Activated CD4-positive, alpha-beta T cell treated with anti-CD3 and anti-CD28 coated beads for 36 hours (primary cell): ENCODE data around the gene GARRE1. TPM values are rescaled to one million over a fixed set of nuclear protein-coding genes. Genes with fewer than 3 reads are reported as not detected.
A peak's percentile ranks its signal among the peaks of the same experiment; 100 is the strongest.

Source experiments
- ATAC-seq: fragments of 200-7000 bp; cut with Tn5 transposase; one replicate; pipeline ENCODE4 v1.10.0; 2021; ENCODE audit warnings: mild to moderate bottlenecking, moderate library complexity
- CTCF ChIA-PET: fragments of 350-600 bp; sonication (Branson Sonifier 250); formaldehyde crosslinking; loops from one replicate; lab custom pipeline; 2021; ENCODE audit warnings: antibody characterized with exemption; lab: Charles Lee
- POLR2A ChIA-PET: fragments of 350-600 bp; sonication (Branson Sonifier 250); formaldehyde crosslinking; loops from one replicate; lab custom pipeline; 2021; ENCODE audit warnings: antibody characterized with exemption, inconsistent platforms; lab: Charles Lee
- DNase-seq: peaks from one replicate; pipeline ENCODE4 v3.0.0-alpha.2; 2020
- H3K27ac Mint-ChIP-seq: one replicate; pipeline ENCODE4 v1.8.0; 2021; ENCODE audit warnings: mixed read lengths
- H3K27me3 Mint-ChIP-seq: one replicate; pipeline ENCODE4 v1.8.0; 2021; ENCODE audit warnings: mixed read lengths
- H3K36me3 Mint-ChIP-seq: one replicate; pipeline ENCODE4 v1.8.0; 2021; ENCODE audit warnings: low read depth, mixed read lengths
- H3K4me1 Mint-ChIP-seq: one replicate; pipeline ENCODE4 v1.8.0; 2021; ENCODE audit warnings: mixed read lengths
- H3K4me3 Mint-ChIP-seq: one replicate; pipeline ENCODE4 v1.8.0; 2021; ENCODE audit warnings: mild to moderate bottlenecking, moderate library complexity, mixed read lengths
- H3K9me3 Mint-ChIP-seq: one replicate; pipeline ENCODE4 v1.8.0; 2021; ENCODE audit warnings: low read depth, mixed read lengths
- intact Hi-C, 2 experiments: fragments of 100-400 bp; cut with DNase I in 1 of 2; cut with micrococcal nuclease in 1 of 2; formaldehyde crosslinking; loops; one replicate each; pipeline versions ENCODE4 v1.14.2 to v1.15.1; 2022 to 2024; cut with DNase I, micrococcal nuclease
- total RNA-seq, 2 experiments: library from RNA; stranded (reverse); gene quantifications; one replicate each; pipeline ENCODE4 v1.2.3, GENCODE V29; 2021

Gene GARRE1
- total RNA-seq, 2 experiments from 2014 or later: 14.6 to 16.1 TPM

DNA sequence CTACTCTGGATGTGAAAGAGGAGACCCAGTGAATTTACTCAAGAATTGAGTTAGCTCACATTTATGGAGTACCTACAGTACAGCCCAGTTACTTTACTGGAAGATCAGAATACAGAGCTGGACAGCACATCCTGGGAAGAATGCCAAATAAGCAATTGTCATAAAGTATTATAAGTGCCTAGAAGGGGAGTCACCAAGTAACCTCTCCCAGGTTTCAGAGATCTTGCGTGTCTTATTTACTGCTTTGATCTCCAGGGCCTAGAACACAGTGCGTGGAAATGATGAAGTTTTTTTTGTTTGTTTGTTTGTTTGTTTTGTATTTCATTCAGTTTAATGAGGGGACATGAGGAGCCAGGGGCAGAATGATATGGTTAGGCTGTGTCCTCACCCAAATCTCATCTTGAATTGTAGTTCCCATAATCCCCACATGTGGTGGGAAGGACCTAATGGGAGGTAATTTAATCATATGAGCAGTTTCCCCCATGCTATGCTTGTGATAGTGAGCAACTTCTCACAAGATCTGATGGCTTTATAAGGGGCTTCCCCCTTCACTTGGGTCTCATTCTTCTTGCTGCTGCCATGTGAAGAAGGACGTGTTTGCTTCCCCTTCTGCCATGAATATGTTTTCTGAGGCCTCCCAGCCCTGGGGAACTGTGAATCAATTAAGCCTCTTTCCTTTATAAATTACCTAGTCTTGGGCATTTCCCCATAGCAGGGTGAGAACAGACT, 5.2 kb downstream of the GARRE1 start:
- intact Hi-C loops: loop anchor here in 1 of 2 experiments (5.0 kb wide), 1 partner anchor 78 kb away; no protein-coding TSS in a partner anchor
- Mint-ChIP-seq H3K27me3 (no peaks in the 10 kb centered on the region), H3K4me1 (peaks cover 50% of the 10 kb centered on the region), H3K27ac (peak overlapping the region; percentile 56), H3K36me3 (peaks cover 9% of the 10 kb centered on the region), H3K4me3 (no peak overlapping the region), H3K9me3 (no peaks in the 10 kb centered on the region)
- no peak for DNase-seq
- ChIA-PET POLR2A (no interaction called here), CTCF (interaction anchor here (1.1 kb wide), 1 partner anchor 49 kb away, joined by 3 read pairs; no protein-coding TSS in a partner anchor)
- no peak for ATAC-seq

DNA sequence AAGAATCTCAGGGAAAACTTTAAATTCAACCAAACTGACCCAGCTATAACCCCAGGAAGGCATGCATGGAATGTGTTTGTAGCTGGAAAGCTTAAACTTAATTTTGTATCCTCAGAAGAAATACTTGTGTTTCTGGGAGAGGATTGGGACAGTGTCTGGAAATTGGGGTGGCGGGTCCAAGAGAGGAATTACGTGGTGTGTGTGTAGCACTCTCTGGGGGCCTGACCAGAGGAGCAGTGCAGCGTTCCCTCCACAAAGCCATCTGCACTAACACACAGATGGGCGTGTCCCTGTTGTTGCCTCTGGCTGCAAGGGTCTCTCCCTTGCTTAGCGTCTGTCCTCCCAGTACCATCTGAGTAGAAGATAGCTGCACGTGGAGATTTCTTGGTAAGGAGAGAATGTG, 6.4 kb downstream of the GARRE1 start:
- ChIA-PET CTCF (interaction anchor here (0.7 to 1.4 kb wide), 6 partner anchors 8 to 85 kb away, joined by 3 to 5 read pairs (median 3); no protein-coding TSS in a partner anchor), POLR2A (interaction anchor here (0.6 to 1.2 kb wide), 2 partner anchors 9 to 74 kb away, joined by 4 read pairs; no protein-coding TSS in a partner anchor)
- H3K4me1 Mint-ChIP-seq: peaks cover 57% of the 10 kb centered on the region
- DNase-seq (no peak), ATAC-seq (no peak)
- no peaks in the 10 kb centered on the region for H3K9me3 Mint-ChIP-seq
- intact Hi-C loops: no loop called here
- H3K4me3 Mint-ChIP-seq: no peak overlapping the region
- peak overlapping the region; percentile 55 for H3K27ac Mint-ChIP-seq
- peaks cover 8% of the 10 kb centered on the region for H3K36me3 Mint-ChIP-seq
- no peaks in the 10 kb centered on the region for H3K27me3 Mint-ChIP-seq

DNA sequence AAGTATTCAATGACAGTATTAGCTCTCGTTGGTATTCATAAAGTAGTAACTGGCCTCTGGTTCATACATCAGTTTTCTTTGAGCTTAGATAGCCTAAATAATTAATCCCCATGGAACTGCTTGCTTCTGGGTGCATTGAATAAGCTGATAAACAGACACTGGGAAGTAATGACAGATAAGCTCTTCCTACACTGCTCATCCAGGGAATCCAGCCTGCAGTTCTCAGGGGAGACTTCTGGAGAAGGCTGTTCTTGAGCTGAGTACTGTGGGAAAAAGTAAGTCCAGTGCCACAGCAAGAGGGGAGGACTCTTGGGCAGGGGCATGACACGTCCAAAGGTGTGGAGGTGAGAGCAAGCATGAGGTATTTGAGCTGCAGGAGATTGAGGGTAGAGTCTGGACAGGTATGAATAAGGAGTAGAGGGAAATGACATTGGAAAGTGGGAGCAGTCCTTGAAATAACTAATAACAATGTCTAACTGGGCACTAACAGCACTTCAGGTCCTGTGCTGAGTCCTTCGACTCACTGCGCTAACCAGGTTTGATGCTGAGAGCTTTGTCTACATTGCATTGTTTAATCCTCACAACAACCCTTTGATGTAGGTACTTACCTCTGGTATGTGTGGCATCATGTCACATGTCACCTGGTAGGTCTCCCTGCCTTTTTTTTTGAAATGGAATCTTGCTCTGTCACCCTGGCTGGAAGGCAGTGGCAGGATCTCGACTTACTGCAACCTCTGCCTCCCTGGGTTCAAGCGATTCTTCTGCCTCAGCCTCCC, 7.2 kb downstream of the GARRE1 start:
- H3K36me3 Mint-ChIP-seq: peaks cover 8% of the 10 kb centered on the region
- peaks cover 61% of the 10 kb centered on the region for H3K4me1 Mint-ChIP-seq
- ATAC-seq (no peak), DNase-seq (no peak)
- H3K4me3 Mint-ChIP-seq: no peak overlapping the region
- H3K27ac Mint-ChIP-seq: peak overlapping the region; percentile 59
- intact Hi-C loops: no loop called here
- ChIA-PET CTCF (interaction anchor here (0.7 to 1.4 kb wide), 9 partner anchors 8 to 85 kb away, joined by 3 to 5 read pairs (median 3); no protein-coding TSS in a partner anchor), POLR2A (interaction anchor here (0.6 to 1.2 kb wide), 2 partner anchors 9 to 17 kb away, joined by 4 to 7 read pairs; no protein-coding TSS in a partner anchor)
- H3K9me3 Mint-ChIP-seq: no peaks in the 10 kb centered on the region
- no peaks in the 10 kb centered on the region for H3K27me3 Mint-ChIP-seq

DNA sequence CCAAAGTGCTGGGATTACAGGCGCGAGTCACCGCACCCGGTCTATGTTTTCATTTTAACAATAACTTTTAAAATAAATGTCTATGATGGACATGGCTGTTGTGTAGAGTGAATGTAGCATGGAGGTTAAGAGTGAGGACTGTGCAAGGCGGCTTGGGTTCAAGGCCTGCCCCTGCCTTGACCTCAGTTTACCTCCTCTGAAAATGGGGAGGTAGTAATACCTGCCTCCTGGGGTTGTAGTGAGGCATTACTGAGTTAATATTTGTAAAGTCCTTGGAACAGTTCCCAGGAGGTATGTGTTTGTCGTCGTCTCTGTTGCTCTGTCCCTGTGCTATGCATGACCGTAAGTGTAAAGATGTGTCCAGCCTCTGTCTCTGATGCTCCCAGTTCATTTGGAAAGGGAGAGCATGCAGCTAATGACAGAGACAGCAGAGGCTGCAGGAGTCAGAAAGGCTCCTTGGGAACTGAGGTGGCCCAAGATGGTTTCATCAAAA, 9.4 kb downstream of the GARRE1 start:
- peaks cover 54% of the 10 kb centered on the region for H3K4me1 Mint-ChIP-seq
- peak overlapping the region; percentile 30 for H3K27ac Mint-ChIP-seq

DNA sequence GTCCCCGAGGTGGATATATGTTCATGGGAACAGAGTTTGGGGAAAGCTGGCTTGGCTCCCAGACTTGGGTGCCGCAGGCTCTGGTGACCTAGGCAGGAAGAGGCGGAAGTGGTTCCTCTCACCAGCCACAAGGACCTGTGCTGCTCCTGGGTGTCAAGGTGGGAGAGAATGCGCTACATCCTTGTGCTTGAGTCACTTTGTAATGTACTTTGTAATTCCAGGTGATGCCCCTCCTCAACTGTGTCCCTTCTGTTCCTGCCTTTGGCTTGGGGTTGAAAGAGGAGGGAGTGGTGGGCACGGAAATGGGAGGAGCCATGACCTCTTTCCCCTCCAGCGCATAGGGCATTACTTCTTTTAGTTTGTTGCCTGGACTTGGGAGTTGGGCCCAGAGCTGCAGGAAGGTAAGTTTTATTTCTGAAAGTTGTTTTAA, 10.9 kb downstream of the GARRE1 start:
- Mint-ChIP-seq H3K9me3 (no peaks in the 10 kb centered on the region), H3K36me3 (peaks cover 8% of the 10 kb centered on the region), H3K4me3 (no peak overlapping the region), H3K27ac (peak overlapping the region; percentile 48), H3K27me3 (no peaks in the 10 kb centered on the region), H3K4me1 (peaks cover 58% of the 10 kb centered on the region)
- CTCF ChIA-PET: no interaction called here
- no peak for ATAC-seq
- no peak for DNase-seq
- intact Hi-C loops: no loop called here
- POLR2A ChIA-PET: no interaction called here

More for the DNA sequence above, 9.4 kb downstream of the GARRE1 start:
- ATAC-seq (no peak), DNase-seq (no peak)
- ChIA-PET POLR2A (no interaction called here), CTCF (interaction anchor here (0.8 to 1.1 kb wide), 2 partner anchors 9 to 11 kb away, joined by 3 to 4 read pairs; no protein-coding TSS in a partner anchor)
- H3K9me3 Mint-ChIP-seq: no peaks in the 10 kb centered on the region
- no peak overlapping the region for H3K4me3 Mint-ChIP-seq
- no peaks in the 10 kb centered on the region for H3K27me3 Mint-ChIP-seq
- peaks cover 12% of the 10 kb centered on the region for H3K36me3 Mint-ChIP-seq
- intact Hi-C loops: no loop called here

DNA sequence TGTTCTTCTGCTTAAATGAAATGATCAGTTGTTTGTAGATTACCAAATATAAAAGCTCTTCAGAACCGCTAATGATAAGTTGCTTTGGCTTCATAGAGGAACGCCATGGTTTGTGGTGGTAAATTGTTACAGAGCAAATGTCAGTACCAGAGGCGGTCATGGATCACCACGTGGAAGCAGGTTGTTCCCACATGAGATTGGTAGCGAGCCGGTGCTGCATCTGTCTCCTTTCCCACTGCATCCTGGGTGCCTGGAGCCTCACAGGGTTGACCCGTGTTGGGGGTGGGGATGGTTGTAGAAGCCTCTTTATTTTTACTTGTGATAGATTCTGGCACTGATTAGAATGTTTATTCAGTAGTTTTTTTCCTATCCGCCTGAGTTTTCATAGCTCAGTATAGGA, 14.7 kb downstream of the GARRE1 start:
- Mint-ChIP-seq H3K9me3 (no peaks in the 10 kb centered on the region), H3K36me3 (peaks cover 22% of the 10 kb centered on the region), H3K27me3 (no peaks in the 10 kb centered on the region), H3K4me1 (peaks cover 70% of the 10 kb centered on the region), H3K27ac (peak overlapping the region; percentile 82), H3K4me3 (peak overlapping the region; percentile 41)
- intact Hi-C loops: no loop called here
- peak; percentile 35 for DNase-seq
- ChIA-PET CTCF (interaction anchor here (0.6 to 2.6 kb wide), 4 partner anchors 8 to 78 kb away, joined by 5 to 6 read pairs (median 5); no protein-coding TSS in a partner anchor), POLR2A (interaction anchor here (0.7 to 1.1 kb wide), 2 partner anchors 18 to 154 kb away, joined by 3 to 4 read pairs; no protein-coding TSS in a partner anchor)
- no peak for ATAC-seq

DNA sequence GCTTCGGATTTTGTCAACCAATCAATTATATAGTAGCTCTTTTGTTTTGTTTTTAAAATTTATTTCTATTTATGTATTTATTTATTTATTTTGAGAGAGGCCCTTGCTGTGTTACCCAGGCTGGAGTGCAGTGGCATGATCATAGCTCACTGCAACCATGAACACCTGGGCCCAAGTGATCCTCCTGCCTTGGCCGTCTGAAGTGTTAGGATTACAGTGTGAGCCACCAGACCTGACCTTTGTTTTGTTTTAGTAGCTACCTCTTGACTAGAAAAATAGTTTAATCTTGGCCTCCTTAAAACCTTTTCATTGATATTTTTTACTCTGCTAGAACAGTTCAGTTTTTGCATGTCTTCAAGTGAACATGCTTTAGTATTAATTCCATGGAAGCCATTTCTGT, 15.1 kb downstream of the GARRE1 start:
- H3K4me1 Mint-ChIP-seq: peaks cover 73% of the 10 kb centered on the region
- POLR2A ChIA-PET: interaction anchor here (0.7 to 1.4 kb wide), 4 partner anchors 9 to 154 kb away, joined by 3 to 4 read pairs (median 4); no protein-coding TSS in a partner anchor
- H3K4me3 Mint-ChIP-seq: peak overlapping the region; percentile 53
- H3K36me3 Mint-ChIP-seq: peaks cover 22% of the 10 kb centered on the region
- CTCF ChIA-PET: interaction anchor here (0.6 to 2.6 kb wide), 5 partner anchors 8 to 77 kb away, joined by 4 to 6 read pairs (median 5); no protein-coding TSS in a partner anchor
- H3K27ac Mint-ChIP-seq: peak overlapping the region; percentile 95
- no peaks in the 10 kb centered on the region for H3K27me3 Mint-ChIP-seq
- ATAC-seq: no peak
- intact Hi-C loops: no loop called here
- no peaks in the 10 kb centered on the region for H3K9me3 Mint-ChIP-seq
- DNase-seq: peak; percentile 22

DNA sequence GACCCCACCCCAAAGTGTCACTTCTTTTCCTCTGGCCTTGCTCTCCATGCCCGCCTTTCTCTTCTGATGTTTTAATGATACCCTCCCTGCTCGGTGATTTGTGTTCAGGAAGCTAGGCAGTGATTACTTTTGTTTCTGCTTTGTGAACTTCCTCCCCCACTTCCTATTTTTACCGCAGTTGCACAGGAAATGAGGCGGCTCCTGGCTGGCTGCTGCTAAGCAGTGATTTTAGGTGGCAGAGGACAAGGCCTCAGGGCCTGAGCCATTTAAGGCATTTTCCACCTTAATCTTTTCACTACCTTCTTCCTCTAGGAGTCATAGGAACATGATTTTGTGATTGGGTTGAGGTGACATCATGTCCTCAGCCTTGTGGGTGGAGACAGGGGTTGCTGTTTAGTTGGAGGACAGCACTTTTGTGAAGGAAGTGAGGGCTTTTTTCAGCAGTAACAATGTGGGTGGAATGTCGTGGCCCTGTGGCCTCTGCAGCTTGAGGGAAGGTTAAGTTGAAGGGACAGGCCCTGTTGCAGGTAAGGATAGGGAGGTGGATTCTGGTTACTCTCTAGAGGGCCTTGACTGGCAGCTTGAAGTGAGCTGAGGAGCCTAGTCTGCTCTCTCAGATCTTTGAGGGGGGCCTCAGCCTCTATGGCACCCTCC, 15.7 kb downstream of the GARRE1 start:
- H3K4me1 Mint-ChIP-seq: peaks cover 72% of the 10 kb centered on the region
- ATAC-seq: peak; percentile 90

DNA sequence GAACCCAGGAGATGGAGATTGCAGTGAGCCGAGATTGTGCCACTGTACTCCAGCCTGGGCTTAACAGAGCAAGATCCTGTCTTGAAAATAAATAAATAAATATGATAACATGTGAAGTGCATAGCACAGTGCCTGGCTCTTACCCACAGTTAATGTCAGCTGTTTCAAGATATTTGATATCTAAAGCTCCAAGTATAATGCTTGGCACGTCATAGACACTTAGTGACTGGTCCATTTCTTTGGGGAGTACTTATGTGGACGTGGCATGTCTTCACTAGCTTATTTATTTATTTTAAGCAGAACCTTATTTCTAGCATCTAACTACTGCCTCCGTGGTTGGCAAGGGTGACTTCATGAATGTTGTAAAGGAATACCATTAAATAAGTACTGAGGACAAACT, 18.8 kb downstream of the GARRE1 start:
- H3K4me1 Mint-ChIP-seq: peaks cover 84% of the 10 kb centered on the region
- no peak overlapping the region for H3K27ac Mint-ChIP-seq
- no peak overlapping the region for H3K4me3 Mint-ChIP-seq
- peaks cover 25% of the 10 kb centered on the region for H3K36me3 Mint-ChIP-seq
- ATAC-seq (no peak), DNase-seq (no peak)
- intact Hi-C loops: loop anchor here (5.0 to 10.0 kb wide), 3 partner anchors 44 to 898 kb away; partner anchors contain the start of genes CEBPG (in 1 of the 2) and LSM14A (in 1 of the 2)
- ChIA-PET POLR2A (no interaction called here), CTCF (interaction anchor here (0.7 to 1.2 kb wide), 4 partner anchors 9 to 54 kb away, joined by 3 read pairs; no protein-coding TSS in a partner anchor)
- H3K9me3 Mint-ChIP-seq: peaks cover 3% of the 10 kb centered on the region
- no peaks in the 10 kb centered on the region for H3K27me3 Mint-ChIP-seq

More for the DNA sequence above, 15.7 kb downstream of the GARRE1 start:
- Mint-ChIP-seq H3K36me3 (peaks cover 22% of the 10 kb centered on the region), H3K27ac (peak overlapping the region; percentile 95), H3K27me3 (no peaks in the 10 kb centered on the region), H3K4me3 (peak overlapping the region; percentile 53), H3K9me3 (no peaks in the 10 kb centered on the region)
- ChIA-PET CTCF (interaction anchor here (0.6 to 2.6 kb wide), 6 partner anchors 10 to 76 kb away, joined by 3 to 6 read pairs (median 4); no protein-coding TSS in a partner anchor), POLR2A (interaction anchor here (1.0 to 1.4 kb wide), 2 partner anchors 9 to 37 kb away, joined by 3 to 4 read pairs; no protein-coding TSS in a partner anchor)
- intact Hi-C loops: loop anchor here (1.0 to 10.0 kb wide), 12 partner anchors 15 to 895 kb away; partner anchors contain the start of genes GARRE1 (in 2 of the 2), LSM14A (in 2 of the 2) and CEBPG (in 1 of the 2)
- DNase-seq: peak; percentile 82

DNA sequence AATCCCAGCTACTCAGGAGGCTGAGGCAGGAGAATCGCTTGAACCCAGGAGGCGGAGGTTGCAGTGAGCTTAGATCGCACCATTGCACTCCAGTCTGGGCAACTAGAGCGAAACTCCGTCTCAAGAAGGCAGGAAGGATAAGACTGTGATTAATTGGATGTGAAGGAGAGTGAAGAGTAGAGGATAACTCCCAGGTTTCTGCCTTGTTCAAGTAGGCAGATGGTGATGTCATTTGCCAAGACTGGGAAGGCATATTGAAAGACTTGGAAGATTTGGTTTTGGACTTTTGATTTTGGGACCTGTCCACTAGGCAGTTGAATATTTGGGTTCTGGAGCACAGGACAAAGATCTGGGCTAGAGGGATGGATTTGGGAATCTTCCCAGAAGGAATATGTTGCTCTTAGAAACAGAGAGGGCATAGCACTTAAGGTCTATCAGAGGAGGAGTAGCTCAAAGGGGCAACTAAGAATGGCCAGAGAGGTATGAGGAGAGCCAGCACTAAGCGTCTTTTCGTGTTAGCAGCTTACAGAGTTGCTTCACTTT, 20.0 kb downstream of the GARRE1 start:
- peaks cover 3% of the 10 kb centered on the region for H3K9me3 Mint-ChIP-seq
- peak overlapping the region; percentile 11 for H3K27ac Mint-ChIP-seq
- no peak overlapping the region for H3K4me3 Mint-ChIP-seq
- ChIA-PET POLR2A (no interaction called here), CTCF (interaction anchor here (0.6 to 1.0 kb wide), 2 partner anchors 11 to 17 kb away, joined by 3 to 4 read pairs; no protein-coding TSS in a partner anchor)
- H3K27me3 Mint-ChIP-seq: no peaks in the 10 kb centered on the region
- peaks cover 80% of the 10 kb centered on the region for H3K4me1 Mint-ChIP-seq
- no peak for ATAC-seq
- no peak for DNase-seq
- intact Hi-C loops: loop anchor here (5.0 to 10.0 kb wide), 3 partner anchors 43 to 900 kb away; partner anchors contain the start of genes CEBPG (in 1 of the 2) and LSM14A (in 1 of the 2)
- peaks cover 25% of the 10 kb centered on the region for H3K36me3 Mint-ChIP-seq
